Left renal pelvis (tissue), 4 donors: ENCODE results near the gene PNMA6F. TPM values are rescaled to one million over a fixed set of nuclear protein-coding genes. Genes with fewer than 3 reads are reported as not detected.
"Not testable (repeated sequence)": the region's sequence is repeated elsewhere in the genome, so short reads cannot be mapped to it uniquely, and the experiment has no call there.

Source experiments
- DNase-seq, 4 donors: peaks; one replicate each; pipeline ENCODE4 v3.0.0-alpha.2; 2013; ENCODE audit warnings: low read depth in 4 of 4, low spot score in 3 of 4
- polyA plus RNA-seq, 4 donors: library from polyadenylated mRNA; unstranded; fragments of 120-200 nt; gene quantifications; one replicate each; pipeline ENCODE4 v1.2.1, GENCODE V29; 2013; ENCODE audit not compliant: insufficient read length in 4 of 4

The PNMA6F gene
- polyA plus RNA-seq, 4 donors, result 0.04 to 0.14 (median 0.10) TPM

DNA sequence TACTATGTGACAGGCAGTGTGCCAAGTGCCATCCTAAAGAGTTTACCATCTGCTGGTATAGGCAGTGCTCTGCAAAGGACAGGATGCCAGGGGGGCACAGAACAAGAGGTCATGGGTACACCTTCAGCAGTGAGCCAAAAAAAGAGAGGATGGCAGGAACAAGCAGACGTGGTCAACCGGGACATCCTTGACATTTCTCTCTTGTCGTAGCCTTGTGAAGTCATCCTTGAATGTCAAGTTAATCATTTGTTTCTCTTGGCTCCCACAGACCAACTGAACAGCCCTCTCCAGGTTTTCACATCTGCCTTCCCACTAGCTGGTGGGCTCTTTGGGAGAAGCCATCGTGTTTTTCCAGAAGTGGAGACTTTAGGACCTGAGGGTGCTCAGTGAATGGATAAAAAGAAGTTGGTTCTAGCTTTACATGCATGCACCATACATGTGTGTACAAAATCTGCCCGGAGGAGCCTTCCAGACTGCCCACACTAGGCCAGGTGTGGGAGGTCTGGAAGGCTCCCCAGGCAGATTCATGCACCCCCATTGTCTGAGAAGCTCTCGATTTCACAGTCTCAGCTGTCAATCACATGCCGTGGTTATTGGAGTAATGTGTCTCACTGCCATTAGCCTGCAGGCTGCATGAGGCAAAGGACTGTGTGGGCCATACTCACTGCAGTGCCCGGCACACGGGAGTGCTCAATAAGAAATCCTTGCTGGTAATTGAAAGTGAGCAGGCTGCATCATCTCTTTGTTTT, 16.4 kb downstream of the PNMA6F start:
- peak in 1 of 4 donors; percentile 8 for DNase-seq

DNA sequence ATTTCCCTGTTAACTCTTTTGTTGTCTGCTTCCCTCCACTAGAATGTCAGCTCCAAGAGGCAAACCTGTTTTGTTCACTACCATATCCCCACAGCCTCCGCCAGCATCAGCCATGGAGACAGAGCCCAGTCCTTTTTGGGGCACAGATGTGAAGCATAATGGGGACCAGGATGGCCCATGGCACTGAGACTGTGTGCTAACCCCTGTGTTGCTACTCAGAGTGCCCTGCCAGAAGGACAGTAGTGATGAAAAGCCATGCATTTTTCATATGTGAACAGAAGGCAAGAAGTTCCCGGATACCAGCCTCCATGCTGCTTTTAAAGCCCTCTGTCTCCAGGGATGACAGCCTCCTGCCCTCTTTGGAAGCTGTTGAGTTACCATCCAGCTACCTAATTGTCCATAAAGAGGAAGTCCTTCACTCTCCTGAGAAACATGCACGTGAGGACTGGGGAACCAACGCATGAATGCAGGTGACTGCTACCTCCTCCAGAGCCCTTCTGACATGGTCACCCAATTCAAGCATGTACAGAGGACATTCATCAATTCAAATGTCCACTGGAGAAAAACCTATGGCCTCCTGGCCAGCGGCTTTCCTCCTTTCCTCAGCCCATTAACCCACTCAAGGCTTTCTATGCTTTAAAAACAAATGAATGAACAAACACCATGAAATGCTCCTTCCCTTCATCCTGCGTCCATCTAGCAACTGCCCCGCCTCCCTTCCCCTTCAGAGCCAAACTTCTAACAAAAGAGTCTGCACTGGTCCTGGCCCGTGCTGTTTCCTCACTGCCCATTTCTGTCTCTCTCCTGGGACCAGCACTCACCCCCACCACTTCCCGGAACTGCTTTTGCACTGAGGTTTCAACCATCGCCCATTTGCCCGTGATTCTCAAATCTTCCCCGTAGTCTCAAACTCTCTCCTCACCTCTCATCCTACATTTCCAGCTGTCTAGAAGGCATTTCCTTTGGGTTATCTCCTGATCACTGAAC, 18.0 kb downstream of the PNMA6F start:
- DNase-seq, result no peak

DNA sequence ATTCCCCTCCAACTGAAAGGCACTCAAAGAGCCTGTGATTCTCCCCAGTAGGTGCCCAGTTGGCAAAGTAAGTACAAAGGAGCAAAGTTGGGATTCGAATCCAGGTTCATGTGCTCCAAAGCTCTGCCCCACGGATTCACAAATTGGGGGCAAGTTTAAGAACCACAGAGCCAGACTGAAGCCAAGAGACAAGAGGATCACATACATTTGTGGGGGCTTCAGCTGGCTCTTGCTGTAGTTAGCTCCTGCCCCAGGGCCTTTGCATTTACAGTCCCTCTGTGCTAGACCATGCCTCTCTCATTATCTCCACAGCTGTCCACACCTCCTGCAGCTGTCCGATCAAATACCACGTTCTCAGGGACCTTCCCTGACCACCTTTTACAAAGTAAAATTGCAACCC, 18.8 kb downstream of the PNMA6F start:
- no peak for DNase-seq

DNA sequence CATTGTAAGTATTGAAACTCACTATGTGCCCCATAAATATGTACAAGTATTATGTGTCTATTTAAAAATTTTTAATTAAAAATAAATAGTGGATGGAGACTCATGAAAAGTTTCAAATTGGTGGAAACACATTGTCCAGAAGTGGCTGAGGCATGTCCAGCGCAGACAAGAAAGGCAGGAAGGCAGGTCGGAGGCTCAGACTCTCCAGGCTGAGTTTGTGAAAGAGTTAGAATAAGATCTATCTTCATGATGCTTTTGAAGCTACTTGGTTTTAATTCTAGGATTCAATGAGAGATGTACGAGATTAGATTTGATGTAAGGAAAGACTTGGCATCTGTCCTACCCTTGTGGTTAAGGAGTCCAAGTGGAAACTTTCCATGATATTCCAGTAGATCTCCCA, 19.8 kb downstream of the PNMA6F start:
- no peak for DNase-seq

DNA sequence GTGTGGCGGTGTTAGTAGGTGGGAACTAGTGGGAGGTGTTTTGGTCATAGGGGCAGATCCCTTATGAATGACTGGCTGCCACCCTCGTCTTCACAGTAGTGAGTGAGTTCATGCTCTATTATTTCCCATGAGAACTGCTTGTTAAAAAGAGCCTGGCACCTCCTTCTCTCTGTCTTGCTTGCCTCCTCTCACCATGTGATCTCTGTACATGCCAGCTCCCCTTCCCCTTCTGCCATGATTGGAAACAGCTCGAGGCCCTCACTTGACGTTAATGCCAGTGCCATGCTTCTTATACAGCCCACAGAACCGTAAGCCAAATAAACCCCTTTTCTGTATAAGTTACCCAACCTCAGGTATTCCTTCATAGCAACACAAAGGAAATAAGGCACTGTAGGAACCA, 21.7 kb downstream of the PNMA6F start:
- DNase-seq, result no peak

DNA sequence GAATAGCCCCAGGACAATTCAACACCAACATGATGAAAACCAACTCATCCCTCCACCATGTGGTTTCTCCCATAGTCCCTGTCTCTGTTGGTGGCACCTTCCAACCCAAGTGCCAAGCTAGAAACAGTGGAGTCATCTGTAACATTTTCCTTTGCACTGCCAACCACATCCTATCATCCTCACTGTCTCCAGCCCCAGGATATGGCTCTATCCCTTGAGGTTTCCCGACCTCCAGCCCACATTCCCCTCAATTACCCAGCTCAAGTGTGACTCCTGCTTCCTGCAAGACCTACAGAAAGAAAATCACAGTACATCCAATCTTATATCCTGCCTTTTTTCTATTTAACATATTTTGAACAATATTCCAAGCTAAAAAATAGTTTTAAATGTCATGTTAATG, 24.2 kb downstream of the PNMA6F start:
- DNase-seq, result no peak

DNA sequence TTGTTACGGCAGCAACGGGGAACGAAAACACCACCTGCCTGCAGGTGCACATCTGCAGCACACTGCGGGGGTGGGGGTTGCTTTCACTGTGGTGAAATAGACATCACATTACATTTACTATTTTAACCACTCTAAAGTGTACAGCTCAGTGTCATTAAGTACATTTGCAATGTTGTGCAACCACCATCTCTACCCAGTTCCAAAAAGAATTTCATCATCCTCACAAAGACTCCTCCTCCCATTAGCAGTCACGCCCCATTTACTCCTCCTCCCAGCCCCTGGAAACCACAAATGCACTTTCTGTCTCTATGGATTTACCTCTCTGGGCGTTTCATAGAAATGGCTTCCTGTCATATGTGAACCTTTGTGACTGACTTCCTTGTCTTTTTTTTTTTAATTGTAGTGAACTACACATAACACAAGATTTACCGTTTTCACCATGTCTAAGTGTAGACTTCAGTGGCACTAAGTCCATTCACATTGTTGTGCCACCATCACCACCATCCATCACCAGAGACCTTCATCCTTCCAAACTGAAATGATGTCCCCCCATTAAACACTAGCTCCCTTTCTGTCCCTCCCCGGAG, 28.0 kb downstream of the PNMA6F start:
- DNase-seq, result not testable (repeated sequence)

DNA sequence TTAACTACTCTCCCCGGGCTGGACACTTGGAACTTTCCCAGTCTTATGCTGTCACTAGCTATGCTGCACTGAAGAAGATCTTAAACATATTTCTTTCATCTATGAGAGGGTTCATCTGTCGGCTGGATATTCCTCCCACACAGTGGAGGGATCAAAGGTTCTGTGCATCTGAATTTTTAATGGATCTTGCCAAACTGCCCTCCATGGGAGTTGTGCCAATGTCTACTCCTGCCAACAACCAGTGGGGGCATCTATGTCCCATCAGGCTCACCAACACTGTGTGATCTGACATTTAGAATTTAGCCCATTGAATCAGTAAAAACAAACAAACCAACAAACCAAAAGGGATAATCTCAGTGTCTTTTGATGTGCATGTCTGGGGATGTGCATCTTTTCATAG, 32.8 kb downstream of the PNMA6F start:
- not testable (repeated sequence) for DNase-seq

DNA sequence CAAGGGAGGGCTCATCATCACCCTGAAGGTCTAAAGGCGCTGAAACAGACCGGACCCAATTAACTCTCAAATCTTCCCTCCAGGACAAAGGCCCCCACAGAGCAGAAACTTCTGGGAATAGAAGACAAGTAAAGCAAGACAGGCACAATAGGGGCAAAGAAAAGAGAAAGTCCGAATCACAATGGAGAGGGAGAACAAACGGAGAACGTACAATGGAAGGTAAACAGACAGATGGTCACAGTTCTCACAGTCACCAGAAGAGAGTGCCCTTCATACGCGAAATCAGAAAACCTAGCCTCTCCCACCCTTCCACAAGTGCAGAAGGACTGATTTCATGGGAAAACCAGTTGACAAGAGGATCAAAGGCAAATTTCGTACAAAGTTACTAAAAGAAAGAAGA, 35.9 kb downstream of the PNMA6F start:
- DNase-seq, result not testable (repeated sequence)

DNA sequence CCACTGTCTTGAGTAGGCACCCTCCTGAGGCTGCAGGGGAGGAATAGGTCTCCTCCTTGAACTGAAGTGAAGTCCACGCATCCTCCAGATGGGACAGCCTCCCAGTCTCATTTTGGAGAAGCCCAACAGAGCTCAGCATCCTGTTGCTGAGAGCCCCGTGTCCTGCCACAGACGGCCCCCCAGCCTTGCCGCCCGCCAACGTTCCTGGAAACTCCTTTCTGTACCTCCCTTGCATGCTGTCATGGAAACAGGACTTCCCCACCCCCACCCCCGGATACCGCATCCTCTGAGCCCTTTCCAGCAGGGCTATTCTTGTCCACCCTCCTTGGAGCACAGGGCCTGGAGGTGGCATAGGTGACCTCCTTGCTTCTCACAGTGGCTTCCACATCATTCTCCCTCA, 37.6 kb downstream of the PNMA6F start:
- not testable (repeated sequence) for DNase-seq

DNA sequence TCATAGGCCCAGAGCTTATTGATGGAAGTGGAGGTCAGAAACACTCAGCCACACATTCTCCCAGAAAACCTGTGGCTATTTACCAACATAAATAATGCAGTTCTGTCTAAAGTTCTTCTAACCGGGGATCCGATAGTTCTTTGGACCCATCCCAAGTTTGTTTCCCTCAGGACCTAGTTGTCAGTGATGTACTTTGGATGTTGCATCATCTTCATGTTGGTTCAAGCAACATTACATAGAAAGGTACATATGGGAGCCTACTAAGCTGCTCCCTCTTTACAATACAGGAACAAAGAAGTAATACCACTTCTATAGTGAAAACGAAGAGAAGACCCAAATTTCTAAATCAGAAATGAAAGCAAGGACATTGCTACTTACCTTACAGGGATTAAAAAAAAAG, 39.8 kb downstream of the PNMA6F start:
- DNase-seq, result not testable (repeated sequence)

DNA sequence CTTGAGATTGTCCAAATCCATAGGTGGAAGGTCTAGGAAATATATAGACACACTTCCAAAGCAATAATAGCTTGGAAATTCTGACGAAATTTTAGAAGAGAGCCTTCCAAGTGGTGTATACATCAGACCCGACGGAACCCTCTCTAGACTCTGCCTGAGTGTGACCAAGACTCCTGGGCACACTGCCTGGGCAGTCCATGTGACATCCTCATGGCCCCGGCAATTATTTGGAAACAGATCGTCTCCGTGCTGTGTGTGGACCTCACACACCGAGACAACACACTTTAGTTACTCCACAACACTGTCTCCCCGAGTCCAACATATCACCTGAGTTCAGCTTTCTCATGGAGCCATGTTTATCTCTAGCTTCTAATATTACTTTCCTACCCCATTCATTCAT, 42.3 kb downstream of the PNMA6F start:
- not testable (repeated sequence) for DNase-seq

DNA sequence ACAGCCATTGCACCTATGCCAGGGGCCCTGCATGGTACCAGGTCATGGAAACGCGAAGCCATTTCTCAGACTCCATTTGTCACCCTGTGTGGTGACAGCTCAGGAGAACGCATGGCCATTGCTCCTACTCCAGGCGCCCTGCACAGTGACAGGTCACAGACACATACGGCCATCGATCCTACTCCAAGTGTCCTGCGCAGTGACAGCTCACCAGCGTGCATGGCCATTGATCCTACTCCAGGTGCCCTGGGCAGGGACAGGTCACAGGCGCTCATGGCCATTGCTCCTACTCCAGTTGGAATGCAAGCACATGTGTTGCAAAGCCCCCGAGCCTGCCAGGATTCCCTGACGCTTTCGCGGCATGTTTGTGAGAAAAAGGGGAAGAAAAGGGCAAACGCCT, 45.5 kb downstream of the PNMA6F start:
- not testable (repeated sequence) for DNase-seq

DNA sequence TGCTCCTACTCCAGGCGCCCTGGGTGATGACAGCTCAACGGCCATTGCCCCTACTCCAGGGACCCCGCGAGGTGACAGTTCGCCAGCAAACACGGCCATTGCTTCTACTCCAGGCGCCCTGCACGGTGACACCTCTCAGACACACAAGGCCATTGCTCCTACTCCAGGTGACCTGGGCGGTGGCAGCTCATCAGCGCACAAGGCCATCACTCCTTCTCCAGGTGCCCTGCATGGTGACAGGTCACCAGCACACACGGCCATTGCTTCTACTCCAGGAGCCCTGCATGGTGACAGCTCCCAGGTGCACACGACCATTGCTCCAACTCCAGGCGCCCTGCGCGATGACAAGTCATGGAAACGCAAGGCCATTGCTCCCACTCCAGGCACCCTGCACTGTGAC, 46.1 kb downstream of the PNMA6F start:
- DNase-seq, result not testable (repeated sequence)

DNA sequence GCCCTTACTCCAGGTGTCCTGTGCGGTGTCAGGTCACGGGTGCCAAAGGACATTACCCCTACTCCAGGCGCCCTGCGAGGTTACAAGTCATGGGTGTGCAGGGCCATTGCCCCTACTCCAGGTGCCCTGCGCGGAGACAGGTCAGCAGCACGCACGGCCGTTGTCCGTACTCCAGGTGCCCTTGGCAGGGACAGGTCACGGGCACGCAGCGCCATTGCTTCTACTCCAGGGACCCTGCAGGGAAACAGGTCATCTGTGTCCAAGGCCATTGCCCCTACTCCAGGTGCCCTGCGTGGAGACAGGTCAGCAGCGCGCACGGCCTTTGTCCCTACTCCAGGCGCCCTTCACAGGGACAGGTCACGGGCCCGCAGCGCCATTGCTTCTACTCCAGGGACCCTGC, 49.0 kb downstream of the PNMA6F start:
- not testable (repeated sequence) for DNase-seq

DNA sequence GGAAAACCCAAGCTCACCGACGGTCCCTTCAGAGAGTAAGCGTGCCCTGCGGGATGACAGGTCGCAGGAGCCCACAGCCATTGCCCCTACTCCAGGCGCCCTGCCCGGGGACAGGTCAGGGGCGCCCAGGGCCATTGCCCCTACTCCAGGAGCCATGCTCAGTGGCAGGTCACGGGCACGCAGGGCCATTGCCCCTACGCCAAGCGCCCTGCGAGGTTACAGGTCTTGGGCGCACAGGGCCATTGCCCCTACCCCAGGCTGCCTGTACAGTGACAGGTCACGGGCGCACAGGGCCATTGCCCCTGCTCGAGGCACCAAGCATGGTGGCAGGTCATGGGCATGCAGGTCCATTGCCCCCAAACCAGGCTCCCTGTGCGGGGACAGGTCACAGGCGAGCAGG, 49.5 kb downstream of the PNMA6F start:
- not testable (repeated sequence) for DNase-seq

Other genes starting within 250 kb of the PNMA6F start
- gene PNMA6A, start 249.3 kb downstream of the PNMA6F start, polyA plus RNA-seq, result 10 to 100 TPM in 2 of 4 donors, 1 to 10 TPM in 2; 6.1 to 12.9 (median 8.5) TPM
- gene MAGEA1, start 142.5 kb downstream of the PNMA6F start, polyA plus RNA-seq, result not detected
- 10 to 100 TPM; 17.6 to 20.0 (median 19.3) TPM for gene ZNF275, start 12.4 kb upstream of the PNMA6F start, polyA plus RNA-seq
- gene PNMA6E, start 79.6 kb upstream of the PNMA6F start, polyA plus RNA-seq, result not detected
- 1 to 10 TPM in 2 of 4 donors, under 1 TPM in 2; 0.31 to 1.2 (median 0.90) TPM for gene ZFP92, start 89.7 kb upstream of the PNMA6F start, polyA plus RNA-seq
- gene TREX2, start 124.3 kb upstream of the PNMA6F start, polyA plus RNA-seq, result under 1 TPM; 0.14 to 0.53 (median 0.35) TPM
- 10 to 100 TPM; 20.5 to 25.8 (median 25.5) TPM for gene HAUS7, start 148.8 kb upstream of the PNMA6F start, polyA plus RNA-seq
- gene BGN, start 173.2 kb upstream of the PNMA6F start, polyA plus RNA-seq, result 100 to 1,000 TPM; 114 to 218 (median 181) TPM
- gene ATP2B3, start 195.9 kb upstream of the PNMA6F start, polyA plus RNA-seq, result under 1 TPM; 0.10 to 0.32 (median 0.22) TPM